H1 (cell line): Measurements from ENCODE around the gene ATP6AP1. TPM values are rescaled to one million over a fixed set of nuclear protein-coding genes. Genes with fewer than 3 reads are reported as not detected.
A peak's percentile ranks its signal among the peaks of the same experiment; 100 is the strongest.

Experiments used
- CHD2 ChIP-seq: IDR thresholded peaks from 2 replicates; pipeline ENCODE4 v1.6.1; 2012; ENCODE audit warnings: low read length, improper control_type of control experiment
- polyA plus RNA-seq, 7 experiments: library from polyadenylated mRNA; depleted of rRNA in 3 of 7; stranded (reverse) in 5 of 7; unstranded in 2 of 7; fragments of >200 nt in 5 of 7; fragments of 200-250 nt in 2 of 7; gene quantifications; 1 replicate in 5 of 7; 2 replicates in 1 of 7; 4 replicates in 1 of 7; pipeline versions ENCODE4 v1.2.1 to v1.2.3, GENCODE V29; 2011 to 2013; ENCODE audit warnings: missing spikeins in 2 of 7, mixed read lengths in 2 of 7
- total RNA-seq: library from RNA; stranded (reverse); fragmentation: NEBNext Ultra II Directional; extraction: Animal tissue kit (Norgen Biotek cat#: 25700); gene quantifications from 2 replicates; pipeline ENCODE4 v1.2.1, GENCODE V29; 2021
- TF ChIP-seq, protein P1 (sequence below): fragments of 300-600 bp; sonication (generic); IDR thresholded peaks from 2 replicates; pipeline ENCODE4 v1.7.1; 2012; ENCODE audit warnings: low read length, moderate library complexity, mild to moderate bottlenecking, inconsistent platforms; ENCODE audit not compliant: insufficient replicate concordance

ATP6AP1 gene
- total and polyA plus RNA-seq, 2 of the 8 experiments (the other 6 are each of a cell fraction or from before 2014, with no cell fraction given): 44.6 to 80.8 TPM

- TF ChIP-seq, protein P1, sequence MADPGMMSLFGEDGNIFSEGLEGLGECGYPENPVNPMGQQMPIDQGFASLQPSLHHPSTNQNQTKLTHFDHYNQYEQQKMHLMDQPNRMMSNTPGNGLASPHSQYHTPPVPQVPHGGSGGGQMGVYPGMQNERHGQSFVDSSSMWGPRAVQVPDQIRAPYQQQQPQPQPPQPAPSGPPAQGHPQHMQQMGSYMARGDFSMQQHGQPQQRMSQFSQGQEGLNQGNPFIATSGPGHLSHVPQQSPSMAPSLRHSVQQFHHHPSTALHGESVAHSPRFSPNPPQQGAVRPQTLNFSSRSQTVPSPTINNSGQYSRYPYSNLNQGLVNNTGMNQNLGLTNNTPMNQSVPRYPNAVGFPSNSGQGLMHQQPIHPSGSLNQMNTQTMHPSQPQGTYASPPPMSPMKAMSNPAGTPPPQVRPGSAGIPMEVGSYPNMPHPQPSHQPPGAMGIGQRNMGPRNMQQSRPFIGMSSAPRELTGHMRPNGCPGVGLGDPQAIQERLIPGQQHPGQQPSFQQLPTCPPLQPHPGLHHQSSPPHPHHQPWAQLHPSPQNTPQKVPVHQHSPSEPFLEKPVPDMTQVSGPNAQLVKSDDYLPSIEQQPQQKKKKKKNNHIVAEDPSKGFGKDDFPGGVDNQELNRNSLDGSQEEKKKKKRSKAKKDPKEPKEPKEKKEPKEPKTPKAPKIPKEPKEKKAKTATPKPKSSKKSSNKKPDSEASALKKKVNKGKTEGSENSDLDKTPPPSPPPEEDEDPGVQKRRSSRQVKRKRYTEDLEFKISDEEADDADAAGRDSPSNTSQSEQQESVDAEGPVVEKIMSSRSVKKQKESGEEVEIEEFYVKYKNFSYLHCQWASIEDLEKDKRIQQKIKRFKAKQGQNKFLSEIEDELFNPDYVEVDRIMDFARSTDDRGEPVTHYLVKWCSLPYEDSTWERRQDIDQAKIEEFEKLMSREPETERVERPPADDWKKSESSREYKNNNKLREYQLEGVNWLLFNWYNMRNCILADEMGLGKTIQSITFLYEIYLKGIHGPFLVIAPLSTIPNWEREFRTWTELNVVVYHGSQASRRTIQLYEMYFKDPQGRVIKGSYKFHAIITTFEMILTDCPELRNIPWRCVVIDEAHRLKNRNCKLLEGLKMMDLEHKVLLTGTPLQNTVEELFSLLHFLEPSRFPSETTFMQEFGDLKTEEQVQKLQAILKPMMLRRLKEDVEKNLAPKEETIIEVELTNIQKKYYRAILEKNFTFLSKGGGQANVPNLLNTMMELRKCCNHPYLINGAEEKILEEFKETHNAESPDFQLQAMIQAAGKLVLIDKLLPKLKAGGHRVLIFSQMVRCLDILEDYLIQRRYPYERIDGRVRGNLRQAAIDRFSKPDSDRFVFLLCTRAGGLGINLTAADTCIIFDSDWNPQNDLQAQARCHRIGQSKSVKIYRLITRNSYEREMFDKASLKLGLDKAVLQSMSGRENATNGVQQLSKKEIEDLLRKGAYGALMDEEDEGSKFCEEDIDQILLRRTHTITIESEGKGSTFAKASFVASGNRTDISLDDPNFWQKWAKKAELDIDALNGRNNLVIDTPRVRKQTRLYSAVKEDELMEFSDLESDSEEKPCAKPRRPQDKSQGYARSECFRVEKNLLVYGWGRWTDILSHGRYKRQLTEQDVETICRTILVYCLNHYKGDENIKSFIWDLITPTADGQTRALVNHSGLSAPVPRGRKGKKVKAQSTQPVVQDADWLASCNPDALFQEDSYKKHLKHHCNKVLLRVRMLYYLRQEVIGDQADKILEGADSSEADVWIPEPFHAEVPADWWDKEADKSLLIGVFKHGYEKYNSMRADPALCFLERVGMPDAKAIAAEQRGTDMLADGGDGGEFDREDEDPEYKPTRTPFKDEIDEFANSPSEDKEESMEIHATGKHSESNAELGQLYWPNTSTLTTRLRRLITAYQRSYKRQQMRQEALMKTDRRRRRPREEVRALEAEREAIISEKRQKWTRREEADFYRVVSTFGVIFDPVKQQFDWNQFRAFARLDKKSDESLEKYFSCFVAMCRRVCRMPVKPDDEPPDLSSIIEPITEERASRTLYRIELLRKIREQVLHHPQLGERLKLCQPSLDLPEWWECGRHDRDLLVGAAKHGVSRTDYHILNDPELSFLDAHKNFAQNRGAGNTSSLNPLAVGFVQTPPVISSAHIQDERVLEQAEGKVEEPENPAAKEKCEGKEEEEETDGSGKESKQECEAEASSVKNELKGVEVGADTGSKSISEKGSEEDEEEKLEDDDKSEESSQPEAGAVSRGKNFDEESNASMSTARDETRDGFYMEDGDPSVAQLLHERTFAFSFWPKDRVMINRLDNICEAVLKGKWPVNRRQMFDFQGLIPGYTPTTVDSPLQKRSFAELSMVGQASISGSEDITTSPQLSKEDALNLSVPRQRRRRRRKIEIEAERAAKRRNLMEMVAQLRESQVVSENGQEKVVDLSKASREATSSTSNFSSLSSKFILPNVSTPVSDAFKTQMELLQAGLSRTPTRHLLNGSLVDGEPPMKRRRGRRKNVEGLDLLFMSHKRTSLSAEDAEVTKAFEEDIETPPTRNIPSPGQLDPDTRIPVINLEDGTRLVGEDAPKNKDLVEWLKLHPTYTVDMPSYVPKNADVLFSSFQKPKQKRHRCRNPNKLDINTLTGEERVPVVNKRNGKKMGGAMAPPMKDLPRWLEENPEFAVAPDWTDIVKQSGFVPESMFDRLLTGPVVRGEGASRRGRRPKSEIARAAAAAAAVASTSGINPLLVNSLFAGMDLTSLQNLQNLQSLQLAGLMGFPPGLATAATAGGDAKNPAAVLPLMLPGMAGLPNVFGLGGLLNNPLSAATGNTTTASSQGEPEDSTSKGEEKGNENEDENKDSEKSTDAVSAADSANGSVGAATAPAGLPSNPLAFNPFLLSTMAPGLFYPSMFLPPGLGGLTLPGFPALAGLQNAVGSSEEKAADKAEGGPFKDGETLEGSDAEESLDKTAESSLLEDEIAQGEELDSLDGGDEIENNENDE: peak; percentile 70
- no peak for TF ChIP-seq CHD2
- TF ChIP-seq, all 59 proteins: peak for 6
Observed at GRCh38 chrX:154401045-154401799, 27.3 kb upstream of the ATP6AP1 start (continued).
